D341Med (cell line): ENCODE measurements around the gene MYH10.
"Not testable (repeated sequence)": the region's sequence is repeated elsewhere in the genome, so short reads cannot be mapped to it uniquely, and the experiment has no call there.

Experiments
- DNase-seq: peaks from one replicate; pipeline ENCODE4 v3.0.0; 2012; ENCODE audit warnings: low spot score

MYH10 gene

DNA sequence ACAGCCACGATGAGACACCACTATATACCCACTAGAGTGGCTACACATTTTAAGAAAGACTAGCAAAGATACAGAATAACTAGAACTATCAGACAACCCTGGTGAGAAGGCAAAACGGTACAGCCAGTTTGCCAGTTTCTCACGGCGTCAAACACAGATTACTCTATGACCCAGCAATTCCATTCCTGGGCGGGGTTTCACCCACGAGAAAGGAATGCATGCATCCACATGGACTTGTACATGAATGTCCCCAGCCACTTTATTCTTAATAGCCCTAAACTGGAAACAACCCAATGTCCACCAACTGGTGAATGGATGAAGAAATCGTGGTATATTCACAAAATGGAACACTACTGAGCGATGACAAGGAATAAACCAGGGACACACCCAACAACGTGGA lies 74.5 kb downstream of the MYH10 start:
- no peak for DNase-seq

DNA sequence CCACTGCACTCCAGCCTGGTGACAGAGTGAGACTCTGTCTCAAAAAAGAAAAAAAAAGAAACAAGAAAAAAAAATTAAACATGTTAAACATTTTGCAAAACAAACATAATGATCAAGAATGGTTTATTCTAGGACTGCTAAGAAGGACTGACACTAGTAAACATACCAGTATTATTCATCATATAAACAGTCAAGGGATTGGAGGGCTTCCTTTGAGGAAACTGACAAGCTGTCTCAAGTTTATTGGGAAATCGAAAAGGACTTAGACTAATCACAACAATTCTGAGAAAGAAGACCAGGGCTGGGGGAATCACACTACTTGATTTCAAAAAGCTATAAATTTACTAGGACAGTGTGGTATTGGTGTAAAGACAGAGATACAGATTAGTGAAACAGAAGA lies 75.5 kb downstream of the MYH10 start:
- no peak for DNase-seq

DNA sequence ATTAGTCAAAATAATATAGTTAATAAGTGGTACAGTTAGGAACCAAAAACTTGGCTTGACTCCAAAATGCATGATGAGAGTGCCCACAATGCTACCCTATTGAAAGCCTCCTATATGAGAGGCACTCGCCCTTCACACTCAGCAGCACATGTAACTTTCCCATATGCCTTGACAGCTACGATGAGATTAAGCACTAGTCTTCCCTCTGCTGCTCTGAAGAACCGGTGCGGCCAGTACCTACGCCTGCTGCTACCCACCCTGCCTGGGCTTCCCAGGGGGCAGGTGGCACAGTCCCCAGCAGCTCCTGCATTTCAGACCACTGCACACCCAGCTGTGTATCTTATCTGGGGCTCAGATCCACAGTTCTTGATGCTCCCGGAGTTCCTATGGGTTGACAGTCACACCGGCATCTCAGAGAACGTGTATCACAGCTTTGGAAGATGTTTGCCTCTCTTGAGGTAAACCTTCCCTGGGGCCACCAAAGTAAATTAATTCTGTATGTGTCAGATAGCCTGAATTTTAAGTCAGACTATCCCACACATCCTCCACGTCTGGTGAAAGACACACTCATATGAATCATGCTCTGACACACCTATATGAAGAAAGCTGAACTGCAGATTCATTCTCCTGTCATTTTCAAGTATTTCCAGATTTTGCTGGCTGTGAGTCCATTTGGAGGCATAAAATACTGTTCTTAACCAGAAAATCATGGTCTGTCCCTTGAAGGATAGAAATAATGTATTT lies 77.8 kb downstream of the MYH10 start:
- DNase-seq, result peak; percentile 28

- no peak for DNase-seq
These were observed 87.7 kb downstream of the MYH10 start for GRCh38 chr17:8542599-8543502.

DNA sequence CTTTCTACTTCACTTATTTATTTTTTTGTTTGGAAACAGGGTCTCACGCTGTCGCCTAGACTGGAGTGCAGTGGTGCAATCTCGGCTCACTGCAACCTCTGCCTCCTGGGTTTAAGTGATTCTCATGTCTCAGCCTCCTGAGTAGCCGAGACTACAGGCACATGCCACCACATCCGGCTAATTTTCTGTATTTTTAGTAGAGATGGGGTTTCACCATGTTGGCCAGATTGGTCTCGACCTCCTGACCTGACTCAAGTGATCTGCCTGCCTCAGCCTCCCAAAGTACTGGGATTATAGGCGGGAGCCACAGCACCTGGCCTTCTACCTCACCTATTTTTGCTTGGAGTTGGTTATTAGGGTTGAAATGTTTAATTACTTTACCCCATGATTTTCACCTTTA lies 90.5 kb downstream of the MYH10 start:
- DNase-seq, result not testable (repeated sequence)

DNA sequence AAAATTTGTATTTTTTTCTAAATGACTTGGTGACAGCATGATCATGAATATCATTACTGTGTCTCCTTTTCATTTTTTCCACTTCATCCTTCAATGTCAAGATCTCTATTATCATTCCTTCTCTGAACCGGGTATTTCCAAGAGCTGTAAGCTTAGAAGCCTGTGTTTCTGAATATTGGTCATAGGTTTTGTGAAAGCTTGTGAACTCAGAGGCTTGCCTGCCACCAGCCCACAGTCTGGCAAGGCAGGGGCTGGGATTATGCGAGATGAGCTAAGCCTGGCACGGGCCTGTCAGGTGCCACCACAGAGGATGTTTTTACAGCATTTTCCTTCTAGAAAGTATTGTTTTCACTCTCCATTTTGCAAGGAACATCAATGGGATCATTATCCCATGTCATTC lies 92.8 kb downstream of the MYH10 start:
- DNase-seq, result no peak

GRCh38 chr17:8534498-8535188 lies 95.9 kb downstream of the MYH10 start:
- DNase-seq, result no peak

- no peak for DNase-seq
These were observed 98.5 kb downstream of the MYH10 start for GRCh38 chr17:8532021-8532420.

DNA sequence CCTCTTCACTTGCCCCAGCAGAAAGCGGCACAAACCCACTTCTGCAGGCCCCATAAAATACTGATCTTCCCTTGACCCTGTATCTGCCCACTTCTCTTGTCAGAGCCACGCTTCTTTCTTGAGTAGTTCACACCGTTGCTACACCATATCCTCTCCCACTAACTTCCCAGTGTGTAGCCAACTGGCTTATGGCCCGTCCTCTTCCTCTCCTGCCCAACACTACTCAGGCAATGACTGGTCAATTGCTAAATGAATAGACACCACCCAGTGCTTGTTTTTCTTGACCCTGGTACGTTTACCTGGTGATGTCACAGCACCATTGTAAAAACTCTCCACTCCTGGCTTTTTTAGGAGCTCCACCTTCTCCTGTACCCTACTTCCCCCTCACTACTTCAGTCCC lies 107.9 kb downstream of the MYH10 start:
- no peak for DNase-seq

DNA sequence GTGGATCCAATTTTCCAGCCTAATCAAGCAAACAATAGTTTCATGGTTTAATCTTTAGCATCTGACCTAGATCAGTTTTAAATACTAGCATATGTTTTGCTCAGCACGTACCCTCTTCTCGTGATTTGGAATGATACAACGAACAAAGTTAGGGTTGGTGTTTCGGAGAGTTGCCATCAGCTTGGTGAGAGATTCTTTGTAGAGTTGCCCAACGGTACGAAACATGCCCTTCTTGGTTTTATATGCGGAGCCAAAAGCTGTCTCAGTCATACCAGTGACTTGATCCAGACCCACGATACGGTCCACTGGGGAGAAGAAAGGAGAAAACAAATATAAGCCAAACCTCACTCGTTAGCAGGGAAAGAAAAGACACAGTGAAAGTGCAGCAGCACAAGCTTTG lies 109.5 kb downstream of the MYH10 start:
- no peak for DNase-seq

GRCh38 chr17:8518850-8519249 lies 111.7 kb downstream of the MYH10 start:
- no peak for DNase-seq

DNA sequence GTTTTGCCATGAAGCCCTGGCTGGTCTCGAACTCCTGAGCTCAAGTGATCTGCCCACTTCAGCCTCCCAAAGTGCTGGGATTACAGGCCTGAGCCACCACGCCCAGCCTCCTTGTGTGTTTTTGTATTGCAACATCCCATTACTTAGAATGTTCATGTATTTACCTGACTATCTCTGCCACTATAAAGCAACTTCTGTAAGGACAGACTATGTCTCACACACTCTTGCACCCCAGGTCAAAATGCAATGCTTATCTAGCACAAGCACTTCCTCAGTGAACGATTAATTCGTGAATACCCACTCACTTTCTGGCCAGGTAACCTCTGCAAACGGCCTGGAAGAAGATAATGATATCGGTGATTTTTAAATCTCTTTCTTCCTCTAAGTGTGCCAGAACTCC lies 112.2 kb downstream of the MYH10 start:
- no peak for DNase-seq

GRCh38 chr17:8514801-8515200 lies 115.7 kb downstream of the MYH10 start:
- DNase-seq, result no peak

DNA sequence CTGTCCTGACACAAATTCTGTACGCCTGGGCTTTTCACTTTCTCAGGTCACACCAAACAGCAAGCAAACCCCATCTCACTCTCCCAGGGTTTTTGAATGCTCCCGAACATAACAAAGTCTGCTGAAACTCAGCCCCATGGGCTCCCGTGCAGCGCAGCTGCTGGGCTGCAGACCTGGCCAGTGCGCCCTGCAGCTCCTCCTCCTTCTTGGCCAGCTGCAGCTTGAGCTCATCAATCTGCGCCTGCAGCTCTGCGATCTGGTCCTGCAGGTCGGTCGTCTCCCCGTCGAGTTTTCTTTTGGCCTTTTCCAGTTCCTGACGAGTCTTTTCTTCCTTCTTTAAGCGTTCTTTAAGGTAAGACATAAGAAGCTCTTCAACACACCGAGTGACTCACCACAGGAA lies 124.4 kb downstream of the MYH10 start:
- no peak for DNase-seq

- no peak for DNase-seq
These were observed 125.9 kb downstream of the MYH10 start for GRCh38 chr17:8504460-8505207.

- no peak for DNase-seq
These were observed 126.7 kb downstream of the MYH10 start for GRCh38 chr17:8503807-8504206.

GRCh38 chr17:8503368-8503767 lies 127.2 kb downstream of the MYH10 start:
- DNase-seq, result no peak

DNA sequence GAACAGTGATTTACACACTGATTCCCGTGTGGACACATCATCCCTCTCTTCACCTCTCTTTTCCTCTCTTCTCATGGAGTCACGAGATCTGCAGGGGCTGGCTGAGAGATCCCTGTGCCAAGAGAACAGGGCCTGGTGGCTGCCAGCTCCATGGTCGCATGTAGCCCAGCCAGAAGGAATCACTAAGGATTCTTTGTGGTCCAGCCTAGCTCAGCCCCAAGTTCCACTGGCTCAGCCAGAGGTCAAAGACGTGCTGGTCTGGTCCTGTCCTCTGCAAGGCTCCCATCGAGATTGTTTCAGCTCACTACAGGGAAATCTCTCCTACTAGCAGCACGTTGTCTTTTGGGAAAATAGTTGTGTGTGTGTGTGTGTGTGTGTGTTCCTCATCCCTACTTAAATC lies 128.4 kb downstream of the MYH10 start:
- no peak for DNase-seq

DNA sequence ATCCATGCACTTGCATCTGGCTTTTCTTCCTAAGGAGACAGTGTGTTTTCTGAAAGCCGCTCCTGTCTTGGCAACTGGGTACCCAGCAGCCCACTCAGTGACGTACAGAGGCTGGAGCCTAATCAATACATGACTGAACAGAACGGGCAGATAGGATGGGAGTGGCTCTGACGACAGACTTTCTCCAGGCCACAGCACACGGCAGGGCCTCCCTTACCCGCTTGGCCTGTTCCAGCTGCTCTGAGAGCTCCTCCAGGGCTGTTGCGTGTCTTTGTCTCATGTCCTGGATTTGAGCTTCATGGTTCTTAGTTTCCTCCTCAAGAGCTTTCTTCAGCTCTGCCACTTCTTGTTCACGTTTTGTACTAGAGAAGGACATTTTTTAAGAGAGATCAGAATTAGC lies 129.9 kb downstream of the MYH10 start:
- DNase-seq, result no peak

DNA sequence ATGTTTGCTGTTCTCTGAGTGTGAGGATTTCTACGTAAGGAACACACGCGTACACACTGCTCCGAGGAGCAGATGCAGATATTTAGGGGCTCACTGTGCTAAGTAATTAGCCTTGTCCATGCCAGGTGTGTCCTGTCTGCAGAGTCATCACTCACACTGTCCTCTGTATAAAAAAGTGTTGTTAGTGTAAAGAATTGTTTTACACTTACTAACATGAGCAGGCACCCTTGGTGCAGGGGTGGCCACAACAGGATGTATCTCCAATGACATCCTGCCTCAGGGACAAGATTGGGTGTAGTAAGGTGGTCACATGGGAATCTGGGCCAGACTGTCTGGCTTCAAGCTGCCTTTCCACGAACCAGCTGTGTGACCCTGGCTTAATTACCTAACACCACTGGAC lies 130.9 kb downstream of the MYH10 start:
- DNase-seq, result no peak

DNA sequence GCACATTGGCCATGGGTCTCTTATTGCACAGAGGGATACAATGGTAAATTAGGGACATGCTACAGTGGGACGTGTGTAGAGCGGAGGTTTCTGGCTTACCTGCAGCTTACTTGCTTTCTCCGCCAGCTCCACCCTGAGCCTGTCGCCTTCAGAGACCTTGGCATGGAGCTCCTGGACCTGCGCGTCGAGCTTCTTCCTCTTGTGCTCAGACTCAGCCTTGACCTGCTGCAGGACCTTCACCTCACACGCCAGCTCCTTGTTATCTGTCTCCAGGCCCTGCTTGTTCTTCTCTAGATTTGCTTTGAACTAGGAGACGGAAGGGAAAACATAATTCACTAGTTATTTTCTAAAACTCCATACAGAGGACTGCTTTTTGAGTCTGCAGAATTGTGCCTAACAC lies 131.4 kb downstream of the MYH10 start:
- no peak for DNase-seq

DNA sequence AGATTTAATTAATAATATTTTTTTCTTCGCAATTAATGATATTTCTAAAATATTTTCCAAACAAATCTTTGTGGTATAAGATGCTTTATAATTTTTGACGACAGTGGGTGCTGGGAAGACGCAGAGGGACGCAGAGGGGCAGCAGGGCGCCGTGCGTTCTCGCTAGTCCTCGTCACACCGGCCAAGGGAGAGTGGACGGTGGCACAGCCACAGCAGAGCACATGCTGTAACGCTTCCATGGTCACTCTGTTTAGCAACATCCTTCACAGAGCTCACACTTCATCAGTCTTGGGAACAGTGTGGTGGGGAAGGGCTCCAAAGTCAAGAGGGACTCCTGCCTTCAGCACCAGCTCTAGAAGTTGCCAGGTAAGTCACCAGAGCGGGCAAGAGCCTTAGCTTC lies 134.4 kb downstream of the MYH10 start:
- DNase-seq, result no peak
